H1 (cell line): ENCODE data around the gene SLC37A1. TPM values are rescaled to one million over a fixed set of nuclear protein-coding genes. Genes with fewer than 3 reads are reported as not detected.

ENCODE experiments used
- CTCF ChIA-PET: fragments of 300-600 bp; sonication (Branson Sonifier 250); formaldehyde crosslinking; loops from one replicate; lab custom pipeline; 2021; ENCODE audit not compliant: partially characterized antibody; lab: Charles Lee
- POLR2A ChIA-PET: fragments of 300-600 bp; sonication (Branson Sonifier 250); formaldehyde crosslinking; loops from one replicate; lab custom pipeline; 2021; ENCODE audit warnings: inconsistent platforms; ENCODE audit not compliant: partially characterized antibody; lab: Charles Lee
- DNase-seq, 2 experiments: peaks; one replicate each; pipeline versions ENCODE4 v3.0.0 to v3.0.0-alpha.2; 2010 to 2022; ENCODE audit warnings: low spot score in 2 of 2, low read depth in 1 of 2, mixed read lengths in 1 of 2
- FAIRE-seq: peaks from 2 replicates; lab custom pipeline; 2011; peaks lifted over from hg19 to GRCh38; lab: Jason Lieb, UNC
- H2AFZ ChIP-seq: 2 replicates; pipeline ENCODE4 v1.8.1; 2012; ENCODE audit warnings: low read length, inconsistent platforms
- H2AK5ac ChIP-seq: 2 replicates; pipeline ENCODE4 v1.6.1; 2013; ENCODE audit warnings: low read depth, low read length
- H2BK120ac ChIP-seq: replicated peaks from 2 replicates; pipeline ENCODE3; 2013; ENCODE audit warnings: low read depth, low read length, inconsistent platforms
- H2BK12ac ChIP-seq: 2 replicates; pipeline ENCODE4 v1.6.1; 2013; ENCODE audit warnings: low read depth, low read length
- H2BK15ac ChIP-seq: 2 replicates; pipeline ENCODE4 v1.6.1; 2013; ENCODE audit warnings: low read length
- H2BK20ac ChIP-seq: 2 replicates; pipeline ENCODE4 v1.6.1; 2013; ENCODE audit warnings: low read length
- H2BK5ac ChIP-seq: 2 replicates; pipeline ENCODE4 v1.6.1; 2013; ENCODE audit warnings: low read depth, low read length
- H3K14ac ChIP-seq: 2 replicates; pipeline ENCODE4 v1.6.1; 2013; ENCODE audit warnings: inconsistent platforms; ENCODE audit not compliant: insufficient read length
- H3K18ac ChIP-seq: 2 replicates; pipeline ENCODE4 v1.6.1; 2013; ENCODE audit warnings: low read length; ENCODE audit errors: extremely low read depth
- H3K23ac ChIP-seq: 2 replicates; pipeline ENCODE4 v1.6.1; 2013; ENCODE audit warnings: inconsistent platforms; ENCODE audit not compliant: insufficient read length
- H3K23me2 ChIP-seq: 2 replicates; pipeline ENCODE4 v1.6.1; 2013; ENCODE audit warnings: low read depth, low read length
- H3K27ac ChIP-seq: 2 replicates; pipeline ENCODE4 v1.6.1; 2011; ENCODE audit warnings: low read depth, low read length, inconsistent platforms
- H3K27me3 ChIP-seq, 4 experiments: replicated peaks in 1 of 4; 1 replicate in 1 of 4; 2 replicates in 3 of 4; pipeline versions ENCODE4 v1.6.1 to v1.8.1; 2011 to 2013; ENCODE audit warnings: low read length in 3 of 4, mild to moderate bottlenecking in 3 of 4, inconsistent platforms in 2 of 4, mixed read lengths in 2 of 4, moderate library complexity in 1 of 4; ENCODE audit not compliant: control insufficient read depth in 3 of 4, insufficient read depth in 3 of 4; ENCODE audit errors: extremely low read depth in 1 of 4
- H3K36me3 ChIP-seq, 4 experiments: 2 replicates each; pipeline versions ENCODE4 v1.6.1 to v1.8.1; 2011 to 2013; ENCODE audit warnings: mild to moderate bottlenecking in 4 of 4, low read length in 3 of 4, moderate library complexity in 2 of 4, control low read depth in 1 of 4, inconsistent platforms in 1 of 4; ENCODE audit not compliant: insufficient read depth in 4 of 4, control insufficient read depth in 2 of 4
- H3K4ac ChIP-seq: replicated peaks from 2 replicates; pipeline ENCODE3; 2013; ENCODE audit warnings: low read length, low read depth, mixed read lengths, inconsistent platforms; ENCODE audit not compliant: insufficient read length
- H3K4me1 ChIP-seq, 4 experiments: replicated peaks in 1 of 4; 1 replicate in 1 of 4; 2 replicates in 3 of 4; pipeline versions ENCODE4 v1.6.1 to v1.8.1; 2011 to 2013; ENCODE audit warnings: low read length in 3 of 4, inconsistent platforms in 2 of 4, mixed read lengths in 1 of 4; ENCODE audit not compliant: insufficient read depth in 4 of 4, control insufficient read depth in 3 of 4
- H3K4me2 ChIP-seq, 2 experiments: 2 replicates each; pipeline versions ENCODE4 v1.6.1 to v1.8.1; 2011 to 2013; ENCODE audit warnings: low read depth in 2 of 2, low read length in 2 of 2, control low read depth in 1 of 2, inconsistent platforms in 1 of 2, mild to moderate bottlenecking in 1 of 2; ENCODE audit not compliant: insufficient read depth in 1 of 2
- H3K4me3 ChIP-seq, 4 experiments: fragments of 200-600, 300-600 bp in 1 of 4; sonication (generic), shearing (Covaris generic), sonication (Bioruptor Twin) in 1 of 4; 2 replicates each; pipeline versions ENCODE4 v1.5.1 to v1.8.1; 2011 to 2016; ENCODE audit warnings: low read length in 4 of 4, low read depth in 3 of 4, control low read depth in 2 of 4, inconsistent platforms in 2 of 4, mild to moderate bottlenecking in 2 of 4, mixed read lengths in 1 of 4, moderate library complexity in 1 of 4; ENCODE audit not compliant: insufficient read depth in 2 of 4; ENCODE audit errors: extremely low read depth in 1 of 4
- H3K56ac ChIP-seq: replicated peaks from 2 replicates; pipeline ENCODE3; 2013; ENCODE audit warnings: low read depth, mild to moderate bottlenecking, mixed read lengths, low read length, inconsistent platforms; ENCODE audit not compliant: insufficient read length
- H3K79me1 ChIP-seq: 2 replicates; pipeline ENCODE4 v1.6.1; 2013; ENCODE audit warnings: low read depth, low read length, control low read depth
- H3K79me2 ChIP-seq, 2 experiments: 2 replicates each; pipeline versions ENCODE4 v1.6.1 to v1.8.1; 2012 to 2013; ENCODE audit warnings: low read length in 2 of 2, mild to moderate bottlenecking in 2 of 2, inconsistent platforms in 1 of 2; ENCODE audit not compliant: insufficient read depth in 2 of 2, control insufficient read depth in 1 of 2
- H3K9ac ChIP-seq, 4 experiments: replicated peaks in 1 of 4; 1 replicate in 1 of 4; 2 replicates in 3 of 4; pipeline versions ENCODE4 v1.6.1 to v1.8.1; 2011 to 2013; ENCODE audit warnings: low read depth in 3 of 4, low read length in 3 of 4, control low read depth in 2 of 4, mild to moderate bottlenecking in 2 of 4, moderate library complexity in 2 of 4, inconsistent platforms in 1 of 4; ENCODE audit errors: extremely low read depth in 1 of 4
- H3K9me3 ChIP-seq, 2 experiments: 2 replicates each; pipeline versions ENCODE4 v1.6.1 to v1.8.1; 2012 to 2013; ENCODE audit warnings: mild to moderate bottlenecking in 2 of 2, moderate library complexity in 2 of 2, control low read depth in 1 of 2, inconsistent platforms in 1 of 2, low read depth in 1 of 2, low read length in 1 of 2, mixed read lengths in 1 of 2; ENCODE audit not compliant: insufficient read depth in 2 of 2
- H4K20me1 ChIP-seq, 2 experiments: replicated peaks in 1 of 2; 2 replicates each; pipeline versions ENCODE3 to v1.8.1; 2011 to 2013; ENCODE audit warnings: inconsistent platforms in 2 of 2, low read length in 2 of 2, mild to moderate bottlenecking in 1 of 2; ENCODE audit not compliant: insufficient read depth in 2 of 2, control insufficient read depth in 1 of 2
- H4K5ac ChIP-seq: 2 replicates; pipeline ENCODE4 v1.6.1; 2013; ENCODE audit warnings: low read length, low read depth, mixed read lengths, inconsistent platforms; ENCODE audit not compliant: insufficient read length
- H4K8ac ChIP-seq: 2 replicates; pipeline ENCODE4 v1.8.0; 2013; ENCODE audit warnings: mild to moderate bottlenecking, moderate library complexity, low read length, inconsistent platforms; ENCODE audit not compliant: insufficient read depth; ENCODE audit errors: extremely low read depth
- H4K91ac ChIP-seq: replicated peaks from 2 replicates; pipeline ENCODE3; 2013; ENCODE audit warnings: low read length, mixed read lengths, inconsistent platforms; ENCODE audit not compliant: insufficient read length
- CHD2 ChIP-seq: IDR thresholded peaks from 2 replicates; pipeline ENCODE4 v1.6.1; 2012; ENCODE audit warnings: low read length, improper control_type of control experiment
- E2F6 ChIP-seq: IDR thresholded peaks from 2 replicates; pipeline ENCODE4 v1.6.1; 2012; ENCODE audit warnings: inconsistent platforms
- EGR1 ChIP-seq: IDR thresholded peaks from 2 replicates; pipeline ENCODE4 v1.6.1; 2011; ENCODE audit warnings: low read depth, low read length, borderline replicate concordance
- EZH2 ChIP-seq: fragments of 200-600 bp; sonication (generic); IDR thresholded peaks from 2 replicates; pipeline ENCODE4 v1.7.1; 2012; ENCODE audit warnings: low read depth, mild to moderate bottlenecking, moderate library complexity, low read length, inconsistent platforms; ENCODE audit not compliant: severe bottlenecking
- FOSL1 ChIP-seq: IDR thresholded peaks from 2 replicates; pipeline ENCODE4 v1.6.1; 2011; ENCODE audit warnings: mild to moderate bottlenecking, low read depth, low read length, moderate library complexity; ENCODE audit not compliant: insufficient read depth
- GTF2F1 ChIP-seq: IDR thresholded peaks from 2 replicates; pipeline ENCODE4 v1.6.1; 2012; ENCODE audit warnings: low read depth, low read length, improper control_type of control experiment, borderline replicate concordance
- KDM5A ChIP-seq: fragments of 200-600 bp; IDR thresholded peaks from 2 replicates; pipeline ENCODE4 v1.7.1; 2012; ENCODE audit warnings: mild to moderate bottlenecking, low read length, inconsistent platforms, mixed read lengths
- PHF8 ChIP-seq: fragments of 200-600 bp; sonication (generic); conservative IDR thresholded peaks from 2 replicates; pipeline ENCODE4 v1.7.1; 2012; ENCODE audit warnings: low read depth, mild to moderate bottlenecking, inconsistent platforms, low read length, moderate library complexity
- RAD21 ChIP-seq, 2 experiments: IDR thresholded peaks in 1 of 2; conservative IDR thresholded peaks in 1 of 2; 2 replicates each; pipeline ENCODE4 v1.6.1; 2011; ENCODE audit warnings: low read depth in 2 of 2, low read length in 2 of 2, improper control_type of control experiment in 1 of 2, inconsistent platforms in 1 of 2, mild to moderate bottlenecking in 1 of 2, moderate library complexity in 1 of 2
- RFX5 ChIP-seq: IDR thresholded peaks from 2 replicates; pipeline ENCODE4 v1.6.1; 2011; ENCODE audit warnings: low read depth, low read length, improper control_type of control experiment, borderline replicate concordance
- TCF12 ChIP-seq: IDR thresholded peaks from 2 replicates; pipeline ENCODE4 v1.6.1; 2011; ENCODE audit warnings: low read depth, mild to moderate bottlenecking, low read length
- WGBS, 2 experiments: shearing (Covaris generic) in 1 of 2; methylation state at CpG; one replicate each; pipeline versions ENCODE4 v1.1.6 to v1.1.7; 2013 to 2015; ENCODE audit warnings: low lambda C conversion rate in 2 of 2, mixed read lengths in 2 of 2, inconsistent platforms in 1 of 2, low coverage in 1 of 2, missing lambda C conversion rate in 1 of 2; ENCODE audit not compliant: insufficient replicate concordance in 2 of 2, insufficient coverage in 1 of 2, insufficient read length in 1 of 2; ENCODE audit errors: extremely low coverage in 1 of 2, missing lambda C conversion rate in 1 of 2; 5-methylcytosine and 5-hydroxymethylcytosine counted together
- polyA plus RNA-seq, 7 experiments: library from polyadenylated mRNA; depleted of rRNA in 3 of 7; stranded (reverse) in 5 of 7; unstranded in 2 of 7; fragments of >200 nt in 5 of 7; fragments of 200-250 nt in 2 of 7; gene quantifications; 1 replicate in 5 of 7; 2 replicates in 1 of 7; 4 replicates in 1 of 7; pipeline versions ENCODE4 v1.2.1 to v1.2.3, GENCODE V29; 2011 to 2013; ENCODE audit warnings: missing spikeins in 2 of 7, mixed read lengths in 2 of 7
- total RNA-seq: library from RNA; stranded (reverse); fragmentation: NEBNext Ultra II Directional; extraction: Animal tissue kit (Norgen Biotek cat#: 25700); gene quantifications from 2 replicates; pipeline ENCODE4 v1.2.1, GENCODE V29; 2021

The SLC37A1 gene
- total and polyA plus RNA-seq, 2 of the 8 experiments (the other 6 are each of a cell fraction or from before 2014, with no cell fraction given), result 15.6 to 30.9 TPM

- H3K79me2 ChIP-seq, result no peaks in the 10 kb centered on the region
- H3K79me1 ChIP-seq, result no peaks in the 10 kb centered on the region
- no peak overlapping the region for H4K91ac ChIP-seq
- WGBS, 2 experiments, result 94% methylated on average over 23 of the region's 23 CpGs; no CpG with 5 or more reads in 1 of the 2 experiments
- H3K27ac ChIP-seq, result no peak overlapping the region
- H2AK5ac ChIP-seq, result no peak overlapping the region
- H3K9ac ChIP-seq, result no peak overlapping the region
- H2BK20ac ChIP-seq, result no peak overlapping the region
- H3K4me2 ChIP-seq, result no peak overlapping the region
- no peak overlapping the region for H3K56ac ChIP-seq
- H4K5ac ChIP-seq, result no peak overlapping the region
- no peak overlapping the region for H4K8ac ChIP-seq
- DNase-seq (no peak), FAIRE-seq (no peak)
- no peak overlapping the region for H3K14ac ChIP-seq
- H2BK15ac ChIP-seq, result no peak overlapping the region
- H3K4me3 ChIP-seq, result no peak overlapping the region
- H2BK5ac ChIP-seq, result no peak overlapping the region
- H3K36me3 ChIP-seq, result no peaks in the 10 kb centered on the region; a peak in 1 of 8 replicates
- peaks cover 0 to 8% (median 3%) of the 10 kb centered on the region in 4 experiments; a peak in 4 of 7 replicates for H3K4me1 ChIP-seq
- H3K23me2 ChIP-seq, result peaks cover 11% of the 10 kb centered on the region; the same call in 1 of the 2 replicates
- ChIA-PET CTCF (interaction anchor here (1.0 to 1.9 kb wide), 10 partner anchors 10 to 60 kb away, joined by 3 to 8 read pairs (median 4); no protein-coding TSS in a partner anchor), POLR2A (interaction anchor here (0.5 to 1.8 kb wide), 2 partner anchors 36 to 238 kb away, joined by 3 to 6 read pairs; partner anchors contain the start of gene PDE9A)
- no peaks in the 10 kb centered on the region for H3K9me3 ChIP-seq
- H2AFZ ChIP-seq, result no peak overlapping the region
- H3K4ac ChIP-seq, result no peak overlapping the region
- no peak overlapping the region for H3K18ac ChIP-seq
- no peak overlapping the region for H3K23ac ChIP-seq
- H3K27me3 ChIP-seq, result peaks cover 0 to 2% (median 0%) of the 10 kb centered on the region in 4 experiments; a peak in 3 of 7 replicates
- H2BK120ac ChIP-seq, result no peak overlapping the region
- H4K20me1 ChIP-seq, result peaks cover 0 to 7% of the 10 kb centered on the region in 2 experiments
- H2BK12ac ChIP-seq, result no peak overlapping the region
- TF ChIP-seq EZH2 (no peak), GTF2F1 (no peak), EGR1 (no peak), E2F6 (no peak), TCF12 (no peak), FOSL1 (no peak), RAD21 (IDR thresholded peaks at IDR 0.05 in 1 of 2, conservative IDR thresholded peaks at IDR 0.05 in 1 of 2; ENCODE audit: low read depth in 2 of 2, low read length in 2 of 2) (no peak), CHD2 (no peak), KDM5A (no peak), RFX5 (no peak), PHF8 (no peak)
These were observed 103.8 kb downstream of the SLC37A1 start for GRCh38 chr21:42617486-42617885.
